HTERT RPE-1 (cell line): ENCODE data around the gene RAB34.
"Not testable (repeated sequence)": the region's sequence is repeated elsewhere in the genome, so short reads cannot be mapped to it uniquely, and the experiment has no call there.

ENCODE experiments used
- in situ Hi-C: fragments of 300-500 bp; cut with MboI; formaldehyde crosslinking; loops from 4 replicates; pipeline ENCODE4 v1.14.3; 2020; ENCODE audit warnings: low sequenced_read_pairs

The RAB34 gene

DNA sequence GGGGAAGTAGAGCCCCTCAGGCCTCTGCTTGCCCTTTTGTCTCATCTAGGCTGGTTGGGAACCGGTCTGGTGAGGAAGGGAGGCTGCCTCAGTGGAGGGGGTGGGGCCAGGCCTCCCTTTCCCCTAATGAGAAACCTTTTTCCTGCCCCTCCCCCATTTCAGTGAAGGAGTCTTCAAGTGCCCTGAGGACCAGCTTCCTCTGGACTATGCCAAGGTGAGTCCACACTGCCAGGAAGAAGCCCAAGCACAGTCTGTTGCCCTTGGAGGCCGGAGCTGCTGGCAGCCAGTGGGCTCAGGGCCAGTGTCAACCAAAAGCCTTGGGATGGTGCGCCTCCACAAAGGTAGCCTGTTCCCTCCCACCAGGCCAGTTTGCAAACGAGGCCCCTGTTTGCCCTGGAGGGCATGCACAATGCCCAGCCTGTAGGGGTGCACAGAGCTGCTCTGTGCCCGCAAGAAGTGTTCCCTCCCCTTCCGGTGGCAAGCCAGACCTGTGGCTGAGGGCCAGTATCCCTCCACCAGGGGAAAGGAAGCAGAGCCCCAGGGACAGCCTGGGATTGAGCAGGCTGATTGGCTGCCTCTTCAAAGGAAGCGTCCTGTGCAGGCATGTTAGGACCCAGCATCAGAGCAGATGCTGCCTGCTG, 29.5 kb upstream of the RAB34 start:
- in situ Hi-C loops = no loop called here

DNA sequence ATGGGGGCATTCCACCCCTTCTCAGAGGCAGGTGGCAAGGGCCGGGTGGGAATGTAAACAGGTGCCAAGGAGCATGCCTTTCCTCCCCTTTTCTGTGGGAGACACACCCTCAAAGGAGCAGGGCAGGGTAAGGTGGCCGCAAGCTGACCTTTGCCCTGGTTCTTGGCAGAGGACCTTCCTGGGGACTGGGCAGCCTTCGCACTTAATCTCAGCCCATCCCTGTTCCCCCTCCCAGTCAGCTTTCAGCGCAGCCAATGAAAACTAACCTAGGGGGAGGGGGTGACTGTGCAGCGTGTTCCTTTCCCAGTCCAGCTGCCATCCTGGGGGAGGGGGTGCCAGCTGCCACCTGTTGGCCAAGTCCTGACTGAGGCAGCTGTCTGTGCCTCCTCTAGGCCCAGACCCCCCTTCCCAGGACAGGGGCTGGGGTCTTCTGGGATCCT, 29.0 kb upstream of the RAB34 start:
- in situ Hi-C loops = no loop called here

DNA sequence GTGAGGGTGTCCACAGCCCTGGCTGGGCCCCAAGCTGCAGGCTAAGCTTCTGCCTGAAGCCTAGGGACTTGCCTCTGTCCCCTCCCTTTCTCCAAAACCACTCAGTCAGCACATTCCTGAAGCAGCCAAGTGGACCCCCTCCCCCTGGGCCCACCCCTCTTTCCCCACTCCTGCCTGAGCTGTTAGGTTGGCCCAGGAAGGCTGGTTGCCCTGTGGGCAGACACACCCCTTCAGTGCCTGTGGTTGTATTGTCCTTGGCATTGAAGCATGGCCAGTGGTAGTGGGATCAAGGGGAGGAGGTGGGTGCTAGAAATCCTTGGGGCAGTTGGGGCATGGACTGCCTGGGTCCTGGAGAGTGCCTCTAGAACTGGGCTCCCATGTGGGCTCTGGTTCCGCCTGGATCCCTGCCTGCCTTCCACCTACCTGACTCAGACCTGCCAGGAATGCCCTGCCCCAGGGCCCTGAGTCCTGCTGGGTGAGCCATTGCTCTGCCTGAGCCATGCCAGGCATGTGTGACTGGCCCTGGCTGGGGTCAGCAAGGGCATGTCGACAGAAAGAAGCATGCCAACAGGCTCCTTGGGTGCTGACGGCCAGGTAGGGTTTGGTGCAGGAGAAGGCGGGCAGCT, 28.2 kb upstream of the RAB34 start:
- in situ Hi-C loops = no loop called here

DNA sequence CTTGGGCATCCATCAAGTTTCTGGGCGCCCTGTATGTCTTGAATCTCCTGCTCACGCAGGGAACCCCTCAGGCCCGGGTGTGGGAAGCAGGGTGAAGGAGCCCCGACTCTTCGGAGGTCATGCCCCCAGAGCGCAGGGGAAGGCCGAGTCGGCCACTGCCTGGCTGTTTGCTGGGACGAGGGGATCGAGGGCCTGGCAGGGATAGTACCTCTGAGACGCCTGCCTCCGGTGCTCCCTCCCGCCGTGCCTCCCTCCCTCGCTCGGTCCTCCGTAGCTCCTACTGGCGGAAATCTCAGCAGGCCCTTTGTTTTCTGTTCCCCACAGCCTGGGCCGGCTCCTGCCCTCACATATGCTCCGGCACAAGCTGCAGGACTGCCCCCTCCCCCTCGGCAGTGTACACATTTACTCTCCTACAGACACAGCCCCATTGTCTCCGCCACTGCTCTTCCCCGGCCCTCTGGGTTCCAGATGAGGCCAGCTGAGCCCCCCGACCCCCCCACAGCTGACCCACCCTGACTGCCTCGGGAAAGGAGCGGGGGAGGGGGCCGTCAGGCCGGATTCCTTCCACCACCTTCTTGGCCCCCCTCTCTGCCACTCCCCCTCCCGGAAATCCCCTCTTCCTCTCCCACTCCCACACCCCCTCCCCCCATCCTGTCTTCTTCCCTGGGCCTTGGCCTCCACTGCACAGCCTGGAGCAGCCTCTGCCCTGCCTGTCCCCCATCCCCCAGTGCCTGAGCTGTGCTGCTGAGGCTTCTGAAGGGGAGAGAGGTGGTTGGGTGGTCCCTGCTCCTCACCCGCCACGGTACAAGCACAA, 27.5 kb upstream of the RAB34 start:
- in situ Hi-C loops = no loop called here

DNA sequence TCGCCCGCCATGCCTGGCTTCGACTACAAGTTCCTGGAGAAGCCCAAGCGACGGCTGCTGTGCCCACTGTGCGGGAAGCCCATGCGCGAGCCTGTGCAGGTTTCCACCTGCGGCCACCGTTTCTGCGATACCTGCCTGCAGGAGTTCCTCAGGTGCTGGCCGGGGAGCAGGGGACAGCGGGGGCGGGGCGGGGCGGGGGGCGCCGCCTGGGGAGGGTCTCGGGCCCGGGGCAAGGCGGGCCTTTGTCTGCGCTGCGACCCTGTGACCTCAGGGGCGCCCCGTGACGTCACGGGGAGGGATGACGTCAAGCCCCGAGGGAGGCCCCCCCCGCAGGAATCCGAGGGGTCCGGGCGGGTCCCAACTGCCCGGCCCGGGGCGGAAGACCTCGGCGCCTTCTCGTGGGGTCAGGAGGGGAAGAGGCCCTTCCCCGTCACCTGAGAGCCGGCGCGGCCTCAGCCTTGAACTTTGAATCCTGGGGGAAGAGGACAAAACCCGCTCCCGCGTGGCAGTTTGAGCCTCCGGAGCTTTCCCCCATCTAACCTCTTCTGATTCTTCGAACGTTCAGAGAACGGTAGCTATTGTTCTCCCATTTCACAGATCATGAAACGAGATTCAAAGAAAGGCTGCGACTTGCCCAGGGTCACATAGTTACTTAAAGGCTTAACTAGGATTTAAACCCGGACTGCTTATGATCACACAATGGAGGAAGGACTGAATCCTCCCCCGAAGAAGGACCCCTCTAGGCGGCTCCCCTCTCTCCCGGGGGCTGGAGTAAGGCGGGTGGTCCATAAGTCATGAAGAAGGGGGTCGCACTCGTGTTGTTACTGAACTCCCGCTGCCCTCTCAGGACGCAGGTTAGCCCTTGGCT, 26.7 kb upstream of the RAB34 start:
- in situ Hi-C loops = no loop called here

DNA sequence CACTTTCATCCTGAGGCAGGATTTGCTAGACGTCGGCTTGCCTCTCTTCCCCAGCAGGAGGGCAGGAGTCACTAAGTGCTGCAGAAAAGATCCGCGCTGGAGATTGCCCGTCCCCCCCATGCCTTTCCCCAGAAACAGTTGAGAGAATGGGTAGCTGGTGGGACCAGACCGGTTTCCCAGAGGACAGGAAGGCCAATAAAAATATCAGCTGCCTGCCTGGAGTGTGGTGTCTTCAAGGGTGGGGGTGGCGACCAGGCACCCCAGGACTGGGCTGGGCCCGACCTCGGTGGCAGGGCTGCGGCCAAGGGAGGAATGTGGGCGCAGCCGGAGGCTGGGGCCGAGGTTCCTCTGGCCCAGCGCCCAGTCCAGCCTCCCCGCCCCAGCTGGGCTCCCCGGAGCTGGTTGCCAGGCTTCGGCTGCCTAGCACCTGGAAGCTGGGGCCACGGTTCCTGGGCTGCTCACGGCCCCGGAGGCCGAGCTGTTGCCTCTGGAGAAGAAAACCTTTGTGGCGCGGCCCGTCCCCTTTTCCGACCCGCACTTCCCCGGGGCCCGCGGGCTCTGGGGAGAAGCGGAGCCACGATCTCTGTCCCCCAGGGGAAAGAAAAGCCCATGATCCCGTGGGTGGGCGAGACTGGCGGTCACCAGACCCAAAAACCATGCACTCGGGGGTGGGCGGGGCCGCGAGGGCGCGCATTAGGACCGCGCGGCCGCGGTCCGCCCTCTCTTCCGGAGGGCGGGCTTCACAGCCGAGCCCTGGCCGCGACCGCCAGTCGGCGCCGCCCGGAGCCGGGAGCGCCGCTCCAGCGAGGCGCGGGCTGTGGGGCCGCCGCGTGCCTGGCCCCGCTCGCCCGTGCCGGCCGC, 25.8 kb upstream of the RAB34 start, which contains the start of gene TRAF4:
TSS of gene TRAF4 (plus strand) at position 769 of the 861 bp plus-strand sequence. CDS start 102 bp downstream, outside the sequence.
- in situ Hi-C loops = no loop called here

DNA sequence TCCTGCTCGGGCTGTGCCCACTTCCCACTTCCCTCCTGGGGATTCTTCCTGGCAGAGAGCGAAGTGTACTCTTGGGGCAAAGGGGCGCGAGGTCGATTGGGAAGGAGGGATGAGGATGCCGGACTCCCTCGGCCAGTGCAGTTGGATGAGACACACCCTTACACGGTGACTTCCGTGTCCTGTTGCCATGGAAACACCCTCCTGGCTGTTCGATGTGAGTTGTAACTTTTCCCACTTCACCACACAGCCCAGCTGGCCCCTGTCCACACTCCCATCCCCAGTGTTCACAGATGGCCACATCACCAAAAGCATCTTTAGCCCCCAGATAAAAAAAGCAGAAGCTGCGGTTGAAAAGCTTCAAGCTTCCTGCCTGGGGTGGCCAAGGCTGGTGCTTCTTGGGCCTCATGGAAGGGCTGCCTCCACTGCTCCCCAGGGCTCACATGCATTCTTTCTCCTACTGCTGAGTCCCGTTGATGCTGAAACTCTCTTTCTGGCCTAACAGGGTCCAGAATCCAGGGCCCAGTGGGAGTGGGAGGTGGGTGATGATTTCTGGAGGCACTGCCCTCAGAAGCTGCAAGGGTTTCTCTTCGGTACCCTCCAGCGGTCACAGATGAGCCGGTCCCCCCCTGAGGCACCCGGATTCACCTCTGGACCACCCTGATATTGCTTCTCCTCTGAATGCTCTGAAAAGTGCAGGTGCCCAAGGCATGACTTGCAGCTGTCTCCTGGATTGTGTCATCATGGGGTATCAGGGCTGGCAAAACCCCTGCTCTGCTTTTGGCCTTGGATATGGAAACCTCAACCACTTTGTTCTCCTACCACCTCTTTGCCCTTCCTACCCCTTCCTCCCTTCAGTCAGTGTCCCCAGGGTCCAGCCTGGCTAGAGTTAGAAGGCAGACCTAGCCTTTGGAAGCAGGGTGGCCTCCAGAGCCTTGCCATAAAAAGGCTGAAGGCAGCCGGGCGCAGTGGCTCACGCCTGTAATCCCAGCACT, 24.0 kb upstream of the RAB34 start:
- in situ Hi-C loops = no loop called here

DNA sequence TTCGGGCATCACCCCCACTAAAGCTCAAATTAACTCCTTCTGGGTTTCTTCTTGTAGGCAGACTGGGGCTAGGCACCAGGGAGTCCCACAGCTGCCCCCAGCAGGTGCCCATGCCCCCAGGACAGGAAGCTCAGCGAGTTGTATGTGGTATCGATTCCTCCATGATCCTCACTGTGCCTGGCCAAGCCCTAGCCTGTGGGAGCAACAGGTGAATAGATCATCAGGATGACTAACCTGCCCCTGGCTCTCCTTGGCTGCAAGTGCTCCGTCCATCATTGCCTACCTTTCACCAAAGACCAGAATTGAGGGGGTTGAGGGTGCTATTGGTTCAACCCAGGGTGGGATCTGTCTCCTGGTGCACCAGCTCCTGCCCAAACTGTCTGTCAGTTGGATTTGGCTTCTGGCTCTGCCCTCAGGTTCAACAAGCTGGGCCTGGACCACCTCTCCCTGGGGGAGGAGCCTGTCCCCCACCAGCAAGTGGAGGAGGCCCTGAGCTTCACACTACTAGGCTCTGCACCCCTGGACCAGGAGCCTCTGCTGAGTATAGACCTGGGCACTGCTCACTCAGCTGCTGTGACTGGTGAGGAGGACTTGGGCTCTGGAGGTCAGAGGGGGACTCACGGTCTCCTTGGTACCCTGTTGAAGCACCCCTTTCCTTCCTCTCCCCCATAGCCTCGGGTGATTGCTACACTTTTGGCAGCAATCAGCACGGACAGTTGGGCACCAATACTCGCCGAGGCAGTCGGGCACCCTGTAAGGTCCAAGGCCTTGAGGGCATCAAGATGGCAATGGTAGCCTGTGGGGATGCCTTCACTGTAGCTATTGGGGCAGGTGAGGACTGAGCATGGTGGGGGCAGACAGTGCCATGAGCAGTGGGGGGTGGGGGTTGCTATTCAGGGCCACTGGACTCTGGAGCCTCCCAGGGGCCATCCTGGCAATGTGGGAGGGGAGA, 23.0 kb upstream of the RAB34 start:
- in situ Hi-C loops = no loop called here

DNA sequence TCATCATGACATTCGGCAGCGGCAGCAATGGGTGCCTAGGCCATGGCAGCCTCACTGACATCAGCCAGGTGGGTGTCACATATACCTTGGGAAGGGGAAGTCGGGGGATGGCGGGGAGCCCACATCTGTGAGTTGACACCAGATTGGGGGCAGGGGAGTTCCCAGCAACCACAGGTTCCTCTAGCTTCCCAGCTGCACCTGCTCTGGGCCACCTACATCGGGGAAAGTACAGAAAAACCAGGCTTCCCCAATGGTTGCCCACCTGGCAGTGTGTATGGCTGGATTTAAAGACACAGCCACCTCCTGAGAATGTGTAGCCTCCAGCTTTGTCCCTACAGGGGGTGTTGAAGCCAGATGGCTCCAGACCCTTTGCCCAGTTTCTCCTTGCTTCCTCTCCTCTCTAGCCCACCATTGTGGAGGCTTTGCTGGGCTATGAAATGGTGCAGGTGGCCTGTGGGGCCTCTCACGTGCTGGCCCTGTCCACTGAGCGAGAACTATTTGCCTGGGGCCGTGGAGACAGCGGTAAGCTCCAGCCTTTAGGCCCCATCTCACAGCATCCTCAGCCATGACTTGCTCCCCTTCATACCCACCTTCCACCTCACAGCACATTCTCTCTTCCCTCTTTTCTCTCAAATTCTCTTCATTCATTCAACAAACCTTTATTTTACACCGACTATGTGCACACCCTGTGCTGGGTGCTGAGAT, 21.2 kb upstream of the RAB34 start:
- in situ Hi-C loops = no loop called here

DNA sequence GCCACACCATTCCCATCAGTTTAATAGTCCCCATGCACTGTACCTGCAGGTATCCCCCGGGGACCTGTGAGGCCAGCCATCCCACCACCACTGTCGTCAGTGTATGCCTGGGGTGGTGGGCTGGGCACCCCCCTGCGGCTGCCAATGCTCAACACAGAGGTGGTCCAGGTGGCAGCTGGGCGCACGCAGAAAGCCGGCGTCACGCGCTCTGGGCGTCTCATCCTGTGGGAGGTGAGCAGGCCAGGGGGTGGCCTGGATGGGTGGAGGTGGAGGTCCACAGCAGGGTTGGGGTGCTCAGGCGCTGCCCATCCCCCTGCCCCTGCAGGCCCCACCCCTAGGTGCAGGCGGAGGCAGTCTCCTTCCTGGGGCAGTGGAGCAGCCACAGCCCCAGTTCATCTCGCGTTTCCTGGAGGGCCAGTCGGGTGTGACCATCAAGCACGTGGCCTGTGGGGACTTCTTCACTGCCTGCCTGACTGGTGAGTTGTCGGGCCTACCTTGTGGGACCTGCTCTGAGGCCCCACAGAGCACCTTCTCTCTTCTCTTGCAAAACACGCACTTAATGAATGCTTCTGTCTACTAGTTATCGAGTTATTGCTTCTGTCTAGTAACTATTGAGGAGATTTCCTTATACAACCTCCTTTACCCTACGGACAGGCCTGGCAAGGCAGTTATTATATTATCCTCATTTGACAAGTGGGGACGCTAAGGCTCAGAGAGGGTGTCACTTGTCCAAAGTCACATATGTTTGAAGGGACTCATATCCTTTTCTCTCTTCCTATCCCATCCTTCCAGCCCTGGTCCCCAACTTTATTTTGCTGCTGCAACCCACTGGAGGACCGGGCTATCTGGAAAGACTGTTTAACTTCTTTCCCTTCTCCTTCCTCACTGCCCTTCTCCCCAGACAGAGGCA, 20.4 kb upstream of the RAB34 start:
- in situ Hi-C loops = no loop called here

DNA sequence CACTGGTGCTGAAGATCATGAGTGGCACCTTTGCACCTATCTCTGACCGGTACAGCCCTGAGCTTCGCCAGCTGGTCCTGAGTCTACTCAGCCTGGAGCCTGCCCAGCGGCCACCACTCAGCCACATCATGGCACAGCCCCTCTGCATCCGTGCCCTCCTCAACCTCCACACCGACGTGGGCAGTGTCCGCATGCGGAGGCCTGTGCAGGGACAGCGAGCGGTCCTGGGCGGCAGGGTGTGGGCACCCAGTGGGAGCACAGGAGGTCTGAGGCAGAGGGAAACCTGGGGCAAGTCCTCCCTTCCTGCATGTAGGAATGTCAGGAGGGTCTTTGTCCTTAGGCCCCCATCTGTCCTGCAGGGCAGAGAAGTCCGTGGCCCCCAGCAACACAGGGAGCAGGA, 19.6 kb upstream of the RAB34 start:
- in situ Hi-C loops = no loop called here

DNA sequence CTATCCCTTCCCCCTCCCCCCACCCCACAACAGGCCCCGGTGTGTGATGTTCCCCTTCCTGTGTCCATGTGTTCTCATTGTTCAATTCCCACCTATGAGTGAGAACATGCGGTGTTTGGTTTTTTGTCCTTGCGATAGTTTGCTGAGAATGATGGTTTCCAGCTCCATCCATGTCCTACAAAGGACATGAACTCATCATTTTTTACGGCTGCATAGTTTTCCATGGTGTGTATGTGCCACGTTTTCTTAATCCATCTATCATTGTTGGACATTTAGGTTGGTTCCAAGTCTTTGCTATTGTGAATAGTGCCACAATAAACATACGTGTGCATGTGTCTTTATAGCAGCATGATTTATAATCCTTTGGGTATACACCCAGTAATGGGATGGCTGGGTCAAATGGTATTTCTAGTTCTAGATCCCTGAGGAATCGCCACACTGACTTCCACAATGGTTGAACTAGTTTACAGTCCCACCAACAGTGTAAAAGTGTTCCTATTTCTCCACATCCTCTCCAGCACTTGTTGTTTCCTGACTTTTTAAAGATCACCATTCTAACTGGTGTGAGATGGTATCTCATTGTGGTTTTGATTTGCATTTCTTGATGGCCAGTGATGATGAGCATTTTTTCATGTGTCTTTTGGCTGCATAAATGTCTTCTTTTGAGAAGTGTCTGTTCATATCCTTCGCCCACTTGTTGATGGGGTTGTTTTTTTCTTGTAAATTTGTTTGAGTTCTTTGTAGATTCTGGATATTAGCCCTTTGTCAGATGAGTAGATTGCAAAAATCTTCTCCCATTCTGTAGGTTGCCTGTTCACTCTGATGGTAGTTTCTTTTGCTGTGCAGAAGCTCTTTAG, 18.5 kb upstream of the RAB34 start:
- in situ Hi-C loops = not testable (repeated sequence)

DNA sequence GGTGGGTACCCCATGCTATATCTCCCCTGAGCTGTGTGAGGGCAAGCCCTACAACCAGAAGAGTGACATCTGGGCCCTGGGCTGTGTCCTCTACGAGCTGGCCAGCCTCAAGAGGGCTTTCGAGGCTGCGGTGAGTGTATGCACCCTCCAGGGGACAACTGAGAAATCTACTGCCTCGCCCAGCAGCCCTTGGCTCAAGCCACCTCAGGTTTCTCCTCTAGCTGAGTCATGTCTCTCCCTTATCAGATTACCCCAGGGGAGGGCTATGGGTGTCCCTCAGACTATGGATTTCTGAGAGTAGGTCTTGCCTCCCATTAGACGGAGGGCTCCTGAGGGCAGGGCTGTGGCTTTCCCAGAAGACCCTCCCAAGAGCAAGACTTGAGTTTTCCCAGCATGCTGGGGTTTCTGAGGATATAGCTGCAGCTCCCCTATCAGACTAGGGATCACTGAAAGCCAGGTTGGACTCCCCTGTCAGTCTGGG, 17.6 kb upstream of the RAB34 start:
- in situ Hi-C loops = no loop called here

DNA sequence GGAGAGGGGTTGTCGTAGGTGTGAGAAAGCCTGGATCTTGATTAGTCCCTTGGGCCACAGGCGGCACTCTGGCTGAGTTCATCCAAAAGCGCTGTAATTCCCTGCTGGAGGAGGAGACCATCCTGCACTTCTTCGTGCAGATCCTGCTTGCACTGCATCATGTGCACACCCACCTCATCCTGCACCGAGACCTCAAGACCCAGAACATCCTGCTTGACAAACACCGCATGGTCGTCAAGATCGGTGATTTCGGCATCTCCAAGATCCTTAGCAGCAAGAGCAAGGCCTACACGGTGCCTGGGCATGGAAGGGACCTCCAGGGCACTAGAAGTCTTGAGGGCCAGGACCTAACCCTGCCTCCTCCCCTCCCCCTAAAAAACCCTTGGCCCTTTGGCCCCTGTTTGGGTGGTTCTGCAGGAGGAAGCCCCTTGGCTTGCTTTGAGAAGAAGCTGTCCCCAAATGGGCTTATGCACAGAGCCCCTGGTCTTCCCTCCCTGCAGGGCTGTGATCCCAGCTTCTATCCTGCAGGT, 17.1 kb upstream of the RAB34 start:
- in situ Hi-C loops = no loop called here

DNA sequence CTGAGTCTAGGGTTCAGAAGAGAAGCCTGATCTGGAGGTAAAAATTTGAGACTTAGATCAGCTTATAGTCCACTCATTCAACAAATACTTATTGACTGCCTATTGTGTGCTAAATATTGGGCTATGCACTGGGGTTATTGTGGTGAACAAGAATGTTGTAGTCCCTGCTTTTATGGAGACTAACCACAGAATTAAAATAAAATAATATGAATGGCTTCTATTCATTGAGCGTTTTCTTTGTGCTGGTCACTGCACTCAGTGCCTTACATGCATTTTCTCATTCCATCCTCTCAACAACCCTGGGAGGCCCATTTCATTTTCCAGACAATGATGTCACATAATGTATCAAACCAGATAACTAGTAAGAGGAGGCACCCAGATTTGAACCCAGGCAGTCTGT, 15.7 kb upstream of the RAB34 start:
- in situ Hi-C loops = no loop called here
